Tibial nerve (tissue), 4 donors: ENCODE data around the gene HDHD3. TPM values are rescaled to one million over a fixed set of nuclear protein-coding genes. Genes with fewer than 3 reads are reported as not detected.
"Not testable (repeated sequence)": the region's sequence is repeated elsewhere in the genome, so short reads cannot be mapped to it uniquely, and the experiment has no call there.

Experiments used
- DNase-seq, 2 donors: peaks; one replicate each; pipeline ENCODE4 v3.0.0-alpha.2; 2019; ENCODE audit warnings: low spot score in 2 of 2
- H3K27ac ChIP-seq, 4 donors: fragments of 200-600 bp; sonication (generic) in 3 of 4; one replicate each; pipeline ENCODE4 v1.5.1; 2017 to 2019; ENCODE audit warnings: mild to moderate bottlenecking in 1 of 4
- H3K27me3 ChIP-seq, 2 donors: fragments of 200-600 bp; sonication (generic) in 1 of 2; one replicate each; pipeline versions ENCODE4 v1.5.1 to v1.6.0; 2017 to 2019
- H3K36me3 ChIP-seq, 3 donors: fragments of 200-600 bp; sonication (generic); one replicate each; pipeline ENCODE4 v1.5.1; 2018 to 2019
- H3K4me1 ChIP-seq, 4 donors: fragments of 200-600 bp; sonication (generic) in 3 of 4; one replicate each; pipeline ENCODE4 v1.5.1; 2017 to 2019
- H3K4me3 ChIP-seq, 4 donors: fragments of 200-600 bp; sonication (generic) in 3 of 4; one replicate each; pipeline ENCODE4 v1.5.1; 2017 to 2019; ENCODE audit warnings: mild to moderate bottlenecking in 1 of 4, moderate library complexity in 1 of 4
- H3K9me3 ChIP-seq, 4 donors: fragments of 200-600 bp; sonication (generic) in 3 of 4; one replicate each; pipeline ENCODE4 v1.5.1; 2017 to 2019
- EP300 ChIP-seq, 2 donors: sonication (generic); formaldehyde crosslinking; IDR thresholded peaks; one replicate each; pipeline ENCODE4 v1.6.1; 2017; ENCODE audit warnings: antibody characterized with exemption in 2 of 2, mild to moderate bottlenecking in 1 of 2
- POLR2A ChIP-seq, 2 donors: fragments of 450-650 bp; IDR thresholded peaks; one replicate each; pipeline ENCODE4 v1.6.1; 2017; ENCODE audit warnings: antibody characterized with exemption in 2 of 2, mild to moderate bottlenecking in 2 of 2, moderate library complexity in 2 of 2
- WGBS, 2 donors: methylation state at CpG; one replicate each; pipeline ENCODE4 v1.1.5; 2018; 5-methylcytosine and 5-hydroxymethylcytosine counted together
- total RNA-seq, 4 donors: library from RNA; depleted of rRNA; stranded (reverse); fragments of >200 nt; gene quantifications; one replicate each; pipeline ENCODE4 v1.1.0, GENCODE V29; 2016
- TF ChIP-seq, protein P1 (sequence below), 5 experiments: fragments of 200-600 bp in 3 of 5; fragments of 450-650 bp in 2 of 5; sonication (generic) in 3 of 5; IDR thresholded peaks; one replicate each; pipeline ENCODE4 v1.5.1; 2016 to 2019; ENCODE audit warnings: antibody characterized with exemption in 5 of 5, mild to moderate bottlenecking in 3 of 5, moderate library complexity in 2 of 5

Gene HDHD3
- total RNA-seq, 4 donors from 2014 or later, result 19.7 to 53.5 (median 25.7) TPM

DNA sequence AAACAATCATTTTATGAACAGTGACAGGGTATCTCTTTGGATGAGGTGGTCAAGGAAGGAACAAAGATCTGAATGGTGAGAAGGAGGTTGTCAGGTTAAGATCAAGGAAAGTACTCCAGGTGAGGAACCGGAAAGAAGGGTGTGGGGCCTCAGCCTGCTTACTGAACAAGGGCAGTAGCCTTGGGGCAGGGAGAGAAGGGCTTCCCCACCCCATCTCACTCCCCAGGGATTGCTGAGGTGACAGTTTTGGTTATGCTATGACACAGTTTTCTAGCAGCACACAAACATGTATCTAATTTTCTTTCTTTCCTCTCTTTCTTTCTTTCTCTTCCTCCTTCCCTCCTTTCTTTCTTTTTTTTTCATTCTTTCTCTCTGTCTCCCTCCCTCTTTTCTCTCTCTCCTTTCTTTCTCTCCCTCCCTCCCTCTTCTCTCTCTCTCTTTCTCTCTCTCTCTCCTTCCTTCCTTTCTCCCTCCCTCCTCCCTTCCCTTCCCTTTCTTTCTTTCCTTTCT, 4.1 kb upstream of the HDHD3 start:
- Histone ChIP-seq H3K9me3 (no peaks in the 10 kb centered on the region), H3K4me3 (no peak overlapping the region), H3K27ac (no peak overlapping the region), H3K27me3 (no peaks in the 10 kb centered on the region), H3K36me3 (peaks cover 0 to 7% (median 0%) of the 10 kb centered on the region in 3 donors), H3K4me1 (peaks cover 0 to 6% (median 3%) of the 10 kb centered on the region in 4 donors)
- no peak for DNase-seq
- WGBS, 2 donors, result 45 to 50% methylated on average over 1 of the region's 1 CpG
- no peak for TF ChIP-seq POLR2A (IDR thresholded peaks at IDR 0.05)
- no peak for TF ChIP-seq EP300 (IDR thresholded peaks at IDR 0.05)
- TF ChIP-seq, protein P1, sequence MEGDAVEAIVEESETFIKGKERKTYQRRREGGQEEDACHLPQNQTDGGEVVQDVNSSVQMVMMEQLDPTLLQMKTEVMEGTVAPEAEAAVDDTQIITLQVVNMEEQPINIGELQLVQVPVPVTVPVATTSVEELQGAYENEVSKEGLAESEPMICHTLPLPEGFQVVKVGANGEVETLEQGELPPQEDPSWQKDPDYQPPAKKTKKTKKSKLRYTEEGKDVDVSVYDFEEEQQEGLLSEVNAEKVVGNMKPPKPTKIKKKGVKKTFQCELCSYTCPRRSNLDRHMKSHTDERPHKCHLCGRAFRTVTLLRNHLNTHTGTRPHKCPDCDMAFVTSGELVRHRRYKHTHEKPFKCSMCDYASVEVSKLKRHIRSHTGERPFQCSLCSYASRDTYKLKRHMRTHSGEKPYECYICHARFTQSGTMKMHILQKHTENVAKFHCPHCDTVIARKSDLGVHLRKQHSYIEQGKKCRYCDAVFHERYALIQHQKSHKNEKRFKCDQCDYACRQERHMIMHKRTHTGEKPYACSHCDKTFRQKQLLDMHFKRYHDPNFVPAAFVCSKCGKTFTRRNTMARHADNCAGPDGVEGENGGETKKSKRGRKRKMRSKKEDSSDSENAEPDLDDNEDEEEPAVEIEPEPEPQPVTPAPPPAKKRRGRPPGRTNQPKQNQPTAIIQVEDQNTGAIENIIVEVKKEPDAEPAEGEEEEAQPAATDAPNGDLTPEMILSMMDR (IDR thresholded peaks at IDR 0.05), result no peak

DNA sequence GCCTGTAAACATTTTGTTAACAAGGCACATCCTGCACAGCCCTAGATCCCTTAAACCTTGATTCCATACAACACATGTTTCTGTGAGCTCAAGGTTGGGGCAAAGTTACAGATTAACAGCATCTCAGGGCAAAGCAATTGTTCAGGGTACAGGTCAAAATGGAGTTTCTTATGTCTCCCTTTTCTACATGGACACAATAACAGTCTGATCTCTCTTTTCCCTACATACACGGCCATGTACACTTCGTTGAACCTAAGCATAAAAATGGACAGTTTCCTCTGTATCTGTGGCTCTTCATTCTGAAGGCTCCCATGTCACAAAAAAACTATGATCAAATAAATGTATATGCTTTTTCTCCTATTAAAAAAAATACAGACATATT, 3.0 kb upstream of the HDHD3 start:
- H3K36me3 ChIP-seq, H3K27me3 ChIP-seq, DNase-seq, H3K27ac ChIP-seq, H3K9me3 ChIP-seq, H3K4me3 ChIP-seq: not testable (repeated sequence)
- H3K4me1 ChIP-seq, result peaks cover 0 to 12% (median 7%) of the 10 kb centered on the region in 4 donors
- 79 to 80% methylated on average over 2 of the region's 2 CpGs for WGBS, 2 donors

DNA sequence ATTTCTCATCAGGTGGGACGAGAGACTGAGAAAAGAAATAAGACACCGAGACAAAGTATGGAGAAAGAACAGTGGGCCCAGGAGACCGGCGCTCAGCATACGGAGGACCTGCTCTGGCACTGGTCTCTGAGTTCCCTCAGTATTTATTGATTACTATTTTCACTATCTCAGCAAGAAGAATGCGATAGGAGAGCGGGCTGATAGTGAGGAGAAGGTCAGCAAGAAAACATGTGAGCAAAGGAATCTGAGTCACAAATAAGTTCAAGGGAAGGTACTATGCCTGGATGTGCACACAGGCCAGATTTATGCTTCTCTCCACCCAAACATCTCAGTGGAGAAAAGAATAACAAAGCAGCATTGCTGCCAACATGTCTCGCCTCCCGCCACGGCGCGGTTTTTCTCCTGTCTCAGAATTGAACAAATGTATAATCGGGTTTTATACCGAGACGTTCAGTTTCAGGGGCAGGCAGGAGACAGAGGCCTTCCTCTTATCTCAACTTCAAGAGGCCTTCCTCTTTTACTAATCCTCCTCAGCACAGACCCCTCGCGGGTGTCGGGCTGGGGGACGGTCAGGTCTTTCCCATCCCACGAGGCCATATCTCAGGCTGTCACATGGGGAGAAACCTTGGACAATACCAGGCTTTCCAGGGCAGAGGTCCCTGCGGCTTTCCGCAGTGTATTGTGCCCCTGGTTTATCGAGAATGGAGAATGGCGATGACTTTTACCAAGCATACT, 2.5 kb upstream of the HDHD3 start:
- H3K36me3 ChIP-seq, H3K27ac ChIP-seq, H3K27me3 ChIP-seq, H3K4me3 ChIP-seq, DNase-seq, H3K9me3 ChIP-seq: not testable (repeated sequence)
- peaks cover 0 to 12% (median 7%) of the 10 kb centered on the region in 4 donors for H3K4me1 ChIP-seq
- 65 to 74% methylated on average over 24 of the region's 24 CpGs for whole genome bisulfite sequencing, 2 donors

DNA sequence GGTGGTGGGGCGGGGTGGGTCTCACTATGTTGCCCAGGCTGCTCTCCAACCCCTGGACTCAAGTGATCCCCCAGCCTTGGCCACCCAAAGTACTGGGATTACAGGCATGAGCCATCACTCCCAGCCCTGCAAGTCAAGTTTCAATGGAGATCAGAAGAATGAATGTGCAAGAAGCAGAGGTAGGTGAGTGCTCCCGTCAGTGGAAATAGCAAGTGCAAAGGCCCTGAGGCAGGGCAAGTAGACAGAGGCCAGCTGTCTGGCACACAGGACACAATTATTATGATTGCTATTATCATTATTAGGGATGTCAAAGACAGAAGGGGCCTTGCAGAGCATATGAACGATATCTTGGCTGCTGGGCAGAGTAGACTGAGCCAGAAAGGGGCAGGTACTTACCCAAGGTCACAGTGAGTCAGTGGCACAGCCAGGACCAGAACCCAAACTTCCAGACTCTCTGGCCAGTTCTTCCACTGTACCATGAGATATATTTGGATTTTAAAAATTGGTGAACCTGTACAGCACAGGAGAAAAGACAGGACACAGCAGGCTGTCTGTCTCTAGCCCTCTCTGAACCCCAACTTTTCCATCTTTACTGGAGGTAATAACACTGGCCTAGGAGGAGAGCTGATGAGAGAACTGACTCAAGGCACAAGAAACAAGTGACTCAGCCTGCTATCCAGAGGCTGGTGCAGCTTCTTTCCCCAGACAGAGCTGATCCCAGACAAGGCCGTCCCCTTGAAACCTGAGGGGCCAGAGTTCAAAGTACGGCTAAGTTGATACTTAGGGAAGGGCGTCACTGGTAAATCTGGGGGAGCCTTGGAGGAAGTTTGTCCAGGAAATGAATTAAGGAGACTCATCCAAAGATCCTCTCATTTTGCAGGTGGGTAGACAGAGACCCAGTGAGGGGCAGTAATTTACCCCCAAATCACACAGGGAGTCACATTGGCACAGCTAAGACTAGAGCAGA, 1.4 kb downstream of the HDHD3 start:
- H3K27ac ChIP-seq, result peak overlapping the region in 1 of 4 donors; percentile 90
- DNase-seq, result no peak
- H3K4me3 ChIP-seq, result peak overlapping the region in 2 of 4 donors; percentile 96 to 97
- peaks cover 0 to 12% (median 7%) of the 10 kb centered on the region in 4 donors for H3K4me1 ChIP-seq
- peaks cover 0 to 27% (median 9%) of the 10 kb centered on the region in 3 donors for H3K36me3 ChIP-seq
- whole genome bisulfite sequencing, 2 donors, result 86 to 93% methylated on average over 6 of the region's 6 CpGs
- H3K9me3 ChIP-seq, result no peaks in the 10 kb centered on the region
- no peaks in the 10 kb centered on the region for H3K27me3 ChIP-seq
- TF ChIP-seq EP300 (IDR thresholded peaks at IDR 0.05) (no peak), POLR2A (IDR thresholded peaks at IDR 0.05) (no peak)
- TF ChIP-seq, protein P1 (IDR thresholded peaks at IDR 0.05), result no peak

DNA sequence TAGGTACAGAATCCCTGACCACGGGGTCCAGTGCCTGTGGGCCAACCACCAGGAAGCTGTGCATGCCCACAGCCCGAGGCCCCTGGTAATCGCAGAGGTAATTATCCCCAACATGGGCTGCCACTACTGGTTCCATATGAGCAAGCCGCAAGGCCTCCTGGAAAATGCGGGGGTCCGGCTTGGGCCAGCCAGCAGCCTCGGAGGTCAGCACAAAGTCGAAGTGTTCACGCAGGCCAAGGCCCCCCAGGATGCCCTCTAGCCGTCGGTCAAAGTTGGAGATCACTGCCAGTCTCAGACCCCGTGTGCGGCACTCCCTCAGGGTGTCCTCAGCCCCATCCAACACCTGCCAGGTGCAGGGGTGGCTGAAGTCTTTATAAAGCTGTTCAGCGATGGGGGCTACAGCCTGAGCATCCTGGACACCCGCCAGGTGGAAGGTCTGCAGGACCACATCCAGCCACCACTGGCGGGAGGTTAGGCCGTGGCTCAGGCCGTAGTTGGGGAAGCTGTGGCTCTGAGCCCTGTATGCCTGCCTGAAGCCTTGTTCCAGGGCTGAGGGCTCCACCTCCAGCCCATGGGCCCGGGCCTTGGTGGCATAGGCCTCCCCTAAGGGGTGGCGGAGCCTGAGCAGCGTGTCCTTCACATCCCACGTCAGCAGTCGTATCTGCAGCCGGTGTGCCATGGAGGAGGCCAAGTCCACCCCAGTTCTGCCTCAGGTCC, 3.0 kb downstream of the HDHD3 start:
- WGBS, 2 donors, result 78 to 81% methylated on average over 5 to 11 of the region's 24 CpGs
- TF ChIP-seq POLR2A (IDR thresholded peaks at IDR 0.05) (no peak), EP300 (IDR thresholded peaks at IDR 0.05) (no peak)
- TF ChIP-seq, protein P1 (IDR thresholded peaks at IDR 0.05), result no peak
- H3K4me3 ChIP-seq, result no peak overlapping the region

More for the DNA sequence above, 3.0 kb downstream of the HDHD3 start:
- Histone ChIP-seq H3K36me3 (peaks cover 0 to 27% (median 9%) of the 10 kb centered on the region in 3 donors), H3K27me3 (no peaks in the 10 kb centered on the region), H3K9me3 (no peaks in the 10 kb centered on the region), H3K4me1 (peaks cover 0 to 12% (median 7%) of the 10 kb centered on the region in 4 donors), H3K27ac (no peak overlapping the region)
- no peak for DNase-seq
